SKM-1 treated with dmso at 0.1 percent for 144 hours (cell line): ENCODE data around the gene MEA1.
"Not testable (repeated sequence)": the region's sequence is repeated elsewhere in the genome, so short reads cannot be mapped to it uniquely, and the experiment has no call there.

Source experiments
- DNase-seq: peaks from one replicate; lab custom pipeline; 2025; ENCODE audit not compliant: unreplicated experiment; lab: John Stamatoyannopoulos, UW

Gene MEA1

GRCh38 chr6:43013097-43013842 lies 476 bp downstream of the MEA1 start:
- peak; percentile 59 for DNase-seq

DNA sequence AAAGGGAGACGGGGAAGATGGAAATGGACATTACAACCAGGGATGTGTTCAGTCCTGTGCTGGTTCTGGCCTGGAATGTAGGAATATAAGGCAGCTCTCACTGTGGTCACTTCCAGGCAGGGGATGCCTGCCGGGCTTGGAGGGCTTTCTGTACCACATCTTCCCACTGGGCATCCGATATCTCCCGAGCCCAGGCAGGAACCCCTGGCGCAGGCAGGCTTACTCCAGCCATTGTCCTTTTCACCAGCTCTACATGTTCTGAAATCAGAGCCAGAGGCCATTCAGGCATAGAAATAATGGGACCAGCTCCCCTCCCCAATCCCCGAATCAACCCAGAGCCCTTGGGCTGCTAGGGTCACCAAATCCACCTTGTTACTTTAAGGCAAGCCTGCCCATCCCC lies 1.4 kb downstream of the MEA1 start:
- no peak for DNase-seq

- no peak for DNase-seq
These were observed 2.5 kb downstream of the MEA1 start for GRCh38 chr6:43011207-43011606.

DNA sequence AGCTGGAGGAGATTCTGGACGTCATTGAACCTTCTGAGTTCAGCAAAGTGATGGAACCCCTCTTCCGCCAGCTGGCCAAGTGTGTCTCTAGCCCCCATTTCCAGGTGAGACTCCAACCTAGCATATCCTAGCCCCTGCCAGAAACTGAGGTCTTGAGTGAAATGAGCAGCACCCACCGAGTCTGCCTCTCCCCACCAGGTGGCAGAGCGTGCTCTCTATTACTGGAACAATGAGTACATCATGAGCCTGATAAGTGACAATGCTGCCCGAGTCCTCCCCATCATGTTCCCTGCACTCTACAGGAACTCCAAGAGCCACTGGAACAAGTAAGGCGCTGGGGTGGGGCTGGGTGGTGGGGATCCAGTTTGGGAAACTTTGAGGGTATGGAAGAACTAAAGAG lies 4.6 kb downstream of the MEA1 start:
- peak; percentile 3 for DNase-seq

DNA sequence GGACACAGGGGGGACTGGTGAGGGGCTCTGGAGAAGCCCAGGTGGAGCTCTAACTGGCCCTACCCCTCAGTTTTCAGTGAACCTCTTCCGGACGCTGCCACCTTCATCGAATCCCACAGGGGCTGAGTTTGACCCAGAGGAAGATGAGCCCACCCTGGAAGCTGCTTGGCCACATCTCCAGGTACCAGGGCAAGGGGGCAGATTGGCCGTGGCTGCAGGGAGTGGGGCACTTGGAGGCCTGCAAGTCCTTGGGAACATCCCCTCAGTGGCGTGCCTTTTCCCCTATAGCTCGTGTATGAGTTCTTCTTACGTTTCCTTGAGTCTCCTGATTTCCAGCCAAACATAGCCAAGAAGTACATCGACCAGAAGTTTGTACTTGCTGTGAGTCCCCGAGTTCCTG lies 6.6 kb downstream of the MEA1 start:
- no peak for DNase-seq

DNA sequence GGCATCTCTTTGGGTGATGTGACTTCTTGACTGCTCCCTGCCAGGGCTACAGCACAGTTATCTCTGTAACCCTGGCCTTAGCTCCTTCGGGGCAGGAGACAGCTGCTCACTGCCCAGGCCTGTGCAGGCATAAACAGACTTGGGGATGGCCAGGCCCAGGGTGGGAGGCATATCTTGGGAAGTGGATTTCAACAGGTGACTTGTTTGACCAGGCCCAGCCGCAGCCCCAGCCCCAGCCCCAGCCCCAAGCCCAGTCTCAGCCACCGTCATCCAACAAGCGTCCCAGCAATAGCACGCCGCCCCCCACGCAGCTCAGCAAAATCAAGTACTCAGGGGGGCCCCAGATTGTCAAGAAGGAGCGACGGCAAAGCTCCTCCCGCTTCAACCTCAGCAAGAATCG lies 7.5 kb downstream of the MEA1 start:
- DNase-seq = no peak

DNA sequence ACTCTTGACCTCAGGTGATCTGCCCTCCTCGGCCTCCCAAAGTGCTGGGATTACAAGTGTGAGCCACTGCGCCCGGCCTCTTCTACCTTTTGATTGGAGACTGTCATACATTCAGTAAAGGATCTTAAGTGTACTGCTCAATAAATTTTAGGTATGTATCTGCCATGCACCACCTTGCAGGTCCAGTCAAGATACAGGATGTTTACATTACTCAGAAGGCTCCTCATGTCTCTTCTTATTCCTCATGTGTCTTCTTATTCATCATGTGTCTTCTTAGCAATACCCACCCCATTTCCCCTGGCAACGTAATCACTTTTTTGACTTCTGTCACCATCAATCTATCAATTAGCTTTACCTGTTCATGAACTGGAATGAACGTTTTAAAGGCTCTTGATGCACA lies 7.9 kb downstream of the MEA1 start:
- no peak for DNase-seq

DNA sequence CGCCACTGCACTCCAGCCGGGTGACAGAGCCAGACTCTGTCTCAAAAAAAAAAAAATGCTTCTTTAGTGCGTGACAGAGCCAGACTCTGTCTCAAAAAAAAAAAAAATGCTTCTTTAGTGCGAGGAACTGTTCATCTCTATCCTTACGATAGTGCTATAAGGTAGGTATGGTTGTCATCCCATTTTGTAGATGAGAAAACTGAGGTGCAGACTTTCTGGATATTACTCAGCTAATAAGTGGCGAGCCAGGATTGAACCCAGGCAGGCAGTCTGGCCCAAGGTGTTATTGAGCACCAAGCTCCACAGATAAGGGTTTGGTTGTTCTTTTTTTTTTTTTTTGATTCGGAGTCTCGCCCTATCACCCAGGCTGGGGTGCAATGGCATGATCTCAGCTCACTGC lies 11.9 kb downstream of the MEA1 start:
- no peak for DNase-seq

DNA sequence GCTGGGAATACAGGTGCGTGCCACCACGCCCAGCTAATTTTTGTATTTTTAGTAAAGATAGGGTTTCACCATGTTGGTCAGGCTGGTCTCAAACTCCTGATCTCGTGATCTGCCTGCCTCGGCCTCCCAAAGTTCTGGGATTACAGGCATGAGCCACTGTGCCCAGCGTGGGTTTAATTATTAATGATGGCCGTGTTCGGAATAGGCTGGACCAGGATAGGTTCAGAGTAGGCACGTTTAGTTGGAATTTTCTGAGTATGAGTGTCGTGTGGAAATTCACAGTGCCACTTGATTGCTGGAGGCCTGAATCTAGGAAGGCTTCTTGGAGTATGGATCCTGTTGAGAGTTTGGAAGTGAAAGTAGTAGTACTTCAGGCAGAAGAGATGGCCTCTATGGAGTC lies 15.5 kb downstream of the MEA1 start:
- not testable (repeated sequence) for DNase-seq

- no peak for DNase-seq
These were observed 17.2 kb downstream of the MEA1 start for GRCh38 chr6:42996513-42996912.

GRCh38 chr6:42993445-42993844 lies 20.3 kb downstream of the MEA1 start:
- DNase-seq = no peak

DNA sequence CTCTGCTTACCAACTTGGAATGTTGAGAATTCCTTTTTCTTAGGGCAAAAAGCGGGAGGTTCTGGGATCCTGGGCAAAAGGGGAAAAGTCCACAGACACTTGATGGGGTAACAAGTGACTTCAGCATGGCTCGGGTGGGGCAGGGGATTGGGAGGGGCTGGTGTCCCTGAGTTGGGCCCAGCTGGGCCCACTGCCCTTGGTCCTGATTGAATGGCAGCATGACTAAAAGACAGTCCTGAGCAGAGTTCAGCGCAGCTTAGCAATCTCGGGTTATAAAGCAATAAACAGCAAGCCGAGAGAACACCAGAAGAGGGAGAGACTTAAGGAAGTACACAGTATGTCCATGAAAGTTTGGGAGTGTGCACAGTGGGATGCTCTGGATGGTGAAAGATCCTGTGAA lies 23.8 kb downstream of the MEA1 start:
- DNase-seq = no peak

DNA sequence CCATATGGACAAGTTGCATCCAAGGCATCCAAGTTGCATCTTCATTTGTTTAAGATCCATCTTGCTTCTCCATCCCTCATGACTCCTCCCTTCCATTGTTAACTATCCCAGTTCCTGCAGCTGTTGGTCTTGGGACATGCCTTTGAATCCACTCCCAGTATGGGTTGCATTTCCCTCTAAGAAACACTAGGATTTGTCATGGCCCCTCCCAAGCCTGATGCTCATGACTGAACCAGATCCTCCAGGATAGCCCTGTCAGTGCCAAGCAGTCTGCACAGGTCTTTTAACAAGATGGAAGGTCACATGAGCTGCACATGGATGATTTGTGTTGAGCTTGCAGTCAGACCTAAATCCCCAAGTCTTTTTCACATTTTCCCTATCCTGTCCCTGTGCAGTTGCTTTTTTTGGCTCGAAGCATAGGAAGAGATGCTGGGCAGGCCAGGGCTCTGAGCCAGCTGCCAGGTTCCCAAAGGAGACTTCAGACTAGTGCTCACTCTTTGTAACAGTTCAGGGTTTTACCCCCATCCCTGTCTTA lies 25.2 kb downstream of the MEA1 start:
- no peak for DNase-seq

GRCh38 chr6:42987533-42988451 lies 26.0 kb downstream of the MEA1 start:
- no peak for DNase-seq

DNA sequence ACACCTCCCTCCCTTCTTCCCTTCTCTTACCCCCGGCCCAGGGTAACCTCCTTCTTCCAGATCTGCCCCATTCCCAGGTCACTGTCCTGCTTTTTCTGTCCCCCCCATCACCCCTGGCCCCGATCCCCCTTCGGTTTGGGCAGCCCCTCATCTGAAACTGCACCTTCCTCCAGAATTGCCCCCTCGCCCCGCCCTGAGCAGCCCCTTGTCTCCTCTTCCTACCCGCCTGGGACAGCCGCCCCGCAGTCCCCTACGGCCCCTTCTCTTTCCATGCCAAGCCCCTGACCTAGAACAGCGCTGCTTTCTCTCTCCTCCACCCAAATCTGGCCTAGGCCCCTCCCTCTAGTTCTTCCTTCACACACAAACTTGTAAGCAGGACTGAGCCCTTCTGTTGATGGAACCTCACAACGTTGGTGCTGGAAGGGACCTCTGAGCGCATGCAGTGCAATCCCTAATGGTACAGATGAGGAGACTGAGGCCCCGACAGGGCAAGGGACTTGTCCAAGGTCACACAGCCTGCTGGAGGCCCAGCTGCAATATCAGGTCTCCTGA lies 28.7 kb downstream of the MEA1 start:
- no peak for DNase-seq

- peak; percentile 100 for DNase-seq
These were observed 29.5 kb downstream of the MEA1 start, which contains the start of gene PPP2R5D for GRCh38 chr6:42984001-42984923. TSS of gene PPP2R5D (plus strand) at chr6:42984570. CDS start at chr6:42984678, 108 bp downstream.

- no peak for DNase-seq
These were observed 31.9 kb downstream of the MEA1 start for GRCh38 chr6:42981836-42982235.

GRCh38 chr6:42979523-42980177 lies 34.1 kb downstream of the MEA1 start:
- DNase-seq = no peak

- DNase-seq = peak; percentile 91
These were observed 34.8 kb downstream of the MEA1 start, which contains the start of gene PEX6 for GRCh38 chr6:42978839-42979522. TSS of gene PEX6 (minus strand) at chr6:42979181. CDS start at chr6:42979150, 31 bp downstream.
